Fibroblast of villous mesenchyme (primary cell): ENCODE measurements around the gene DUSP1. TPM values are rescaled to one million over a fixed set of nuclear protein-coding genes. Genes with fewer than 3 reads are reported as not detected.

Experiments
- DNase-seq: peaks from one replicate; pipeline ENCODE4 v3.0.0-alpha.2; 2010; ENCODE audit warnings: low read depth
- H3K4me3 ChIP-seq: 2 replicates; pipeline ENCODE4 v1.5.1; 2011; ENCODE audit warnings: low read depth, mild to moderate bottlenecking, low read length
- CTCF ChIP-seq: IDR thresholded peaks from 2 replicates; pipeline ENCODE4 v1.5.1; 2012; ENCODE audit warnings: low read depth, mild to moderate bottlenecking, low read length; ENCODE audit not compliant: insufficient read depth
- total RNA-seq: library from RNA; depleted of rRNA; stranded (reverse); fragments of >200 nt; gene quantifications from 2 replicates; pipeline ENCODE4 v1.2.3, GENCODE V29; 2012

DUSP1 gene
- total RNA-seq, 1 donor = 246 TPM

- peak overlapping the region; percentile 1 for H3K4me3 ChIP-seq
- no peak for TF ChIP-seq CTCF
- DNase-seq = no peak
These were observed 5.2 kb downstream of the DUSP1 start for GRCh38 chr5:172765766-172766286.

GRCh38 chr5:172764861-172765765 lies 5.9 kb downstream of the DUSP1 start:
- peak overlapping the region; percentile 41 for H3K4me3 ChIP-seq
- peak; percentile 100 for DNase-seq
- TF ChIP-seq CTCF = no peak

- no peak overlapping the region for H3K4me3 ChIP-seq
- no peak for DNase-seq
- TF ChIP-seq CTCF = no peak
These were observed 7.9 kb downstream of the DUSP1 start for GRCh38 chr5:172763120-172763464.

- DNase-seq = no peak
- TF ChIP-seq CTCF = no peak
- H3K4me3 ChIP-seq = no peak overlapping the region
These were observed 8.5 kb downstream of the DUSP1 start for GRCh38 chr5:172762214-172763119.

GRCh38 chr5:172760959-172761358 lies 10.0 kb downstream of the DUSP1 start:
- no peak for DNase-seq
- no peak overlapping the region for H3K4me3 ChIP-seq
- TF ChIP-seq CTCF = no peak

- no peak for DNase-seq
- H3K4me3 ChIP-seq = no peak overlapping the region
- TF ChIP-seq CTCF = no peak
These were observed 10.9 kb downstream of the DUSP1 start for GRCh38 chr5:172760136-172760535.
